Measurements from ENCODE around the gene NAV2.

The NAV2 gene

GRCh38 chr11:20056950-20057943 lies 344.6 kb downstream of the NAV2 start:
- Histone ChIP-seq H3K36me3 (ENCODE audit: insufficient read depth, low read length) (peaks cover 96% of the 10 kb centered on the region), H3K4me1 (ENCODE audit: control insufficient read depth, insufficient read depth, low read length) (peaks cover 9% of the 10 kb centered on the region), H3K27me3 (ENCODE audit: control insufficient read depth, insufficient read depth, low read length) (no peaks in the 10 kb centered on the region), H3K9ac (ENCODE audit: low read depth, low read length) (no peak overlapping the region), H3K4me2 (ENCODE audit: low read length) (no peak overlapping the region), H3K9me3 (replicated peaks; ENCODE audit: low read length) (no peaks in the 10 kb centered on the region), H3K4me3 (ENCODE audit: low read length) (no peak overlapping the region)

GRCh38 chr11:20058749-20059458 lies 346.3 kb downstream of the NAV2 start:
- peaks cover 9% of the 10 kb centered on the region for H3K4me1 ChIP-seq (ENCODE audit: control insufficient read depth, insufficient read depth, low read length)
- peaks cover 93% of the 10 kb centered on the region for H3K36me3 ChIP-seq (ENCODE audit: insufficient read depth, low read length)
- H3K9ac ChIP-seq (ENCODE audit: low read depth, low read length) = no peak overlapping the region

GRCh38 chr11:20059587-20060021 lies 347.0 kb downstream of the NAV2 start:
- H3K36me3 ChIP-seq (ENCODE audit: insufficient read depth, low read length) = peaks cover 93% of the 10 kb centered on the region
- peaks cover 9% of the 10 kb centered on the region for H3K4me1 ChIP-seq (ENCODE audit: control insufficient read depth, insufficient read depth, low read length)
- H3K9ac ChIP-seq (ENCODE audit: low read depth, low read length) = no peak overlapping the region

More at GRCh38 chr11:20058749-20059458, 346.3 kb downstream of the NAV2 start:
- Histone ChIP-seq H3K4me2 (ENCODE audit: low read length) (no peak overlapping the region), H3K4me3 (ENCODE audit: low read length) (no peak overlapping the region), H3K27me3 (ENCODE audit: control insufficient read depth, insufficient read depth, low read length) (no peaks in the 10 kb centered on the region), H3K9me3 (replicated peaks; ENCODE audit: low read length) (no peaks in the 10 kb centered on the region)

GRCh38 chr11:20060181-20060580 lies 347.5 kb downstream of the NAV2 start:
- Histone ChIP-seq H3K36me3 (ENCODE audit: insufficient read depth, low read length) (peaks cover 93% of the 10 kb centered on the region), H3K4me1 (ENCODE audit: control insufficient read depth, insufficient read depth, low read length) (peaks cover 9% of the 10 kb centered on the region)

More at GRCh38 chr11:20059587-20060021, 347.0 kb downstream of the NAV2 start:
- H3K9me3 ChIP-seq (replicated peaks; ENCODE audit: low read length) = no peaks in the 10 kb centered on the region
- H3K4me3 ChIP-seq (ENCODE audit: low read length) = no peak overlapping the region
- H3K27me3 ChIP-seq (ENCODE audit: control insufficient read depth, insufficient read depth, low read length) = no peaks in the 10 kb centered on the region
- H3K4me2 ChIP-seq (ENCODE audit: low read length) = no peak overlapping the region

GRCh38 chr11:20060647-20061205 lies 348.1 kb downstream of the NAV2 start:
- H3K4me3 ChIP-seq (ENCODE audit: low read length) = no peak overlapping the region
- no peaks in the 10 kb centered on the region for H3K9me3 ChIP-seq (replicated peaks; ENCODE audit: low read length)
- H3K4me2 ChIP-seq (ENCODE audit: low read length) = no peak overlapping the region
- peaks cover 9% of the 10 kb centered on the region for H3K4me1 ChIP-seq (ENCODE audit: control insufficient read depth, insufficient read depth, low read length)
- peaks cover 93% of the 10 kb centered on the region for H3K36me3 ChIP-seq (ENCODE audit: insufficient read depth, low read length)
- H3K9ac ChIP-seq (ENCODE audit: low read depth, low read length) = no peak overlapping the region
- H3K27me3 ChIP-seq (ENCODE audit: control insufficient read depth, insufficient read depth, low read length) = no peaks in the 10 kb centered on the region

More at GRCh38 chr11:20060181-20060580, 347.5 kb downstream of the NAV2 start:
- no peaks in the 10 kb centered on the region for H3K27me3 ChIP-seq (ENCODE audit: control insufficient read depth, insufficient read depth, low read length)
- H3K9ac ChIP-seq (ENCODE audit: low read depth, low read length) = no peak overlapping the region
- H3K4me2 ChIP-seq (ENCODE audit: low read length) = no peak overlapping the region
- no peaks in the 10 kb centered on the region for H3K9me3 ChIP-seq (replicated peaks; ENCODE audit: low read length)
- no peak overlapping the region for H3K4me3 ChIP-seq (ENCODE audit: low read length)

GRCh38 chr11:20061776-20062175 lies 349.1 kb downstream of the NAV2 start:
- Histone ChIP-seq H3K4me2 (ENCODE audit: low read length) (no peak overlapping the region), H3K9me3 (replicated peaks; ENCODE audit: low read length) (no peaks in the 10 kb centered on the region), H3K4me1 (ENCODE audit: control insufficient read depth, insufficient read depth, low read length) (peaks cover 8% of the 10 kb centered on the region), H3K27me3 (ENCODE audit: control insufficient read depth, insufficient read depth, low read length) (no peaks in the 10 kb centered on the region), H3K9ac (ENCODE audit: low read depth, low read length) (no peak overlapping the region), H3K4me3 (ENCODE audit: low read length) (no peak overlapping the region), H3K36me3 (ENCODE audit: insufficient read depth, low read length) (peaks cover 93% of the 10 kb centered on the region)

- no peak overlapping the region for H3K9ac ChIP-seq (ENCODE audit: low read depth, low read length)
- H3K27me3 ChIP-seq (ENCODE audit: control insufficient read depth, insufficient read depth, low read length) = no peaks in the 10 kb centered on the region
- H3K9me3 ChIP-seq (replicated peaks; ENCODE audit: low read length) = no peaks in the 10 kb centered on the region
- no peak overlapping the region for H3K4me3 ChIP-seq (ENCODE audit: low read length)
- H3K36me3 ChIP-seq (ENCODE audit: insufficient read depth, low read length) = peaks cover 90% of the 10 kb centered on the region
- no peaks in the 10 kb centered on the region for H3K4me1 ChIP-seq (ENCODE audit: control insufficient read depth, insufficient read depth, low read length)
- no peak overlapping the region for H3K4me2 ChIP-seq (ENCODE audit: low read length)
These were observed 352.3 kb downstream of the NAV2 start for GRCh38 chr11:20064961-20065405.

- H3K4me3 ChIP-seq (ENCODE audit: low read length) = no peak overlapping the region
- peaks cover 90% of the 10 kb centered on the region for H3K36me3 ChIP-seq (ENCODE audit: insufficient read depth, low read length)
- no peaks in the 10 kb centered on the region for H3K4me1 ChIP-seq (ENCODE audit: control insufficient read depth, insufficient read depth, low read length)
- H3K27me3 ChIP-seq (ENCODE audit: control insufficient read depth, insufficient read depth, low read length) = no peaks in the 10 kb centered on the region
- no peak overlapping the region for H3K4me2 ChIP-seq (ENCODE audit: low read length)
- H3K9me3 ChIP-seq (replicated peaks; ENCODE audit: low read length) = no peaks in the 10 kb centered on the region
- no peak overlapping the region for H3K9ac ChIP-seq (ENCODE audit: low read depth, low read length)
These were observed 352.8 kb downstream of the NAV2 start for GRCh38 chr11:20065406-20065805.

- Histone ChIP-seq H3K9me3 (replicated peaks; ENCODE audit: low read length) (no peaks in the 10 kb centered on the region), H3K9ac (ENCODE audit: low read depth, low read length) (no peak overlapping the region), H3K36me3 (ENCODE audit: insufficient read depth, low read length) (peaks cover 86% of the 10 kb centered on the region), H3K4me2 (ENCODE audit: low read length) (no peak overlapping the region), H3K27me3 (ENCODE audit: control insufficient read depth, insufficient read depth, low read length) (no peaks in the 10 kb centered on the region), H3K4me3 (ENCODE audit: low read length) (no peak overlapping the region), H3K4me1 (ENCODE audit: control insufficient read depth, insufficient read depth, low read length) (no peaks in the 10 kb centered on the region)
These were observed 353.6 kb downstream of the NAV2 start for GRCh38 chr11:20066013-20066782.

- no peak overlapping the region for H3K4me2 ChIP-seq (ENCODE audit: low read length)
- H3K27me3 ChIP-seq (ENCODE audit: control insufficient read depth, insufficient read depth, low read length) = no peaks in the 10 kb centered on the region
- no peak overlapping the region for H3K9ac ChIP-seq (ENCODE audit: low read depth, low read length)
- no peaks in the 10 kb centered on the region for H3K9me3 ChIP-seq (replicated peaks; ENCODE audit: low read length)
- H3K4me1 ChIP-seq (ENCODE audit: control insufficient read depth, insufficient read depth, low read length) = no peaks in the 10 kb centered on the region
- H3K4me3 ChIP-seq (ENCODE audit: low read length) = no peak overlapping the region
- peaks cover 87% of the 10 kb centered on the region for H3K36me3 ChIP-seq (ENCODE audit: insufficient read depth, low read length)
These were observed 354.1 kb downstream of the NAV2 start for GRCh38 chr11:20066783-20067156.

GRCh38 chr11:20067665-20068064 lies 355.0 kb downstream of the NAV2 start:
- Histone ChIP-seq H3K4me2 (ENCODE audit: low read length) (no peak overlapping the region), H3K36me3 (ENCODE audit: insufficient read depth, low read length) (peaks cover 78% of the 10 kb centered on the region), H3K4me1 (ENCODE audit: control insufficient read depth, insufficient read depth, low read length) (no peaks in the 10 kb centered on the region), H3K27me3 (ENCODE audit: control insufficient read depth, insufficient read depth, low read length) (no peaks in the 10 kb centered on the region), H3K9me3 (replicated peaks; ENCODE audit: low read length) (no peaks in the 10 kb centered on the region), H3K9ac (ENCODE audit: low read depth, low read length) (no peak overlapping the region), H3K4me3 (ENCODE audit: low read length) (no peak overlapping the region)

All from skeletal muscle satellite cell (primary cell).